ENCODE results near the gene FAM193A.
"Not testable (repeated sequence)": the region's sequence is repeated elsewhere in the genome, so short reads cannot be mapped to it uniquely, and the experiment has no call there.

FAM193A gene

DNA sequence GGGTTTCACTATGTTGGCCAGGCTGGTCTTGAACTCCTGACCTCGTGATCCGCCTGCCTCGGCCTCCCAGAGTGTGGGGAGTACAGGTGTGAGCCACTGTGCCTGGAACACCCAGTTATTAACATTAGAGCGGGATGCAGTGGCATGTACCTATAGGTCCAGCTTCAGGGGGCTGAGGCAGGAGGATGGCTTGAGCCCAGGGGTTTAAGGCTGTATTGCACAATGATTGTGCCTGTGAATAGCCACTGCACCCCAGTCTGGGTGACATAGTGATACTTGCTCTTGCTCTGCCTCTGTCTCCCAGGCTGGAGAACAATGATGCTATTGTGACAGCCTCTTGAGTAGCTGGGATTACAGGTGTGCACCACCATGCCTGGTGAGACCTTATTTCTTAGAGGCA, 39.8 kb downstream of the FAM193A start:
- no peak for DNase-seq

DNA sequence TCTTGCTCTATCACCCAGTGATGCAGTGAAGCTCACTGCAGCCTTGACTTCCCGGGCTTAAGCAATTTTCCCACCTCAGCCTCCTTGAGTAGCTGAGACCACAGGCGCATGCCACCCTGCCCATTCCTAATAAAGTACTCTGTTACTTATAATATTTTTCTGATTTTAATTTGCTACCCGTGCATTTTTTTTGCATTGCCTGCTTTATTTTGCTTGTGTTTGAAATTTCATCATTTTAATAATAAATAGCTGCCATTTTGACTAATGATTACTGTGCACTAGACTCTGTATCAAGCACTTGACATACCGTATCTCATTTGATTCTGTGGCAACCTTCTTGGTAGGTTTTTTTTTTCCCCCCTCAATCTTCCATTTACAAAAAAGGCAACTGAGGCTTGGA, 41.7 kb downstream of the FAM193A start:
- DNase-seq: no peak

DNA sequence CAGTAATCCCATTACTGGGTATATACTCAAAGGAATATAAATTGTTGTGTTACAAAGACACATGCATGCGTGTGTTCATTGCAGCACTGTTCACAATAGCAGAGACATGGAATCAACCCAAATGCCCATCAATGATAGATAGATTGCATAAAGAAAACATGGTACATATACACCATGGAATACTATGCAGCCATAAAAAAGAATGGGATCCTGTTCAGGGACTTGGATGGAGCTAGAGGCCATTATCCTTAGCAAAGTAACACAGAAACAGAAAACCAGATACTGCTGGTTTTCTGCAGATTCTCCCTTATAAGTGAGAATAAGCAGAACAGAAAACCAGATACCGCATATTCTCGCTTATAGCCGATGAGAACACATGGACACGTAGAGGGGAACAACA, 43.5 kb downstream of the FAM193A start:
- DNase-seq: no peak

DNA sequence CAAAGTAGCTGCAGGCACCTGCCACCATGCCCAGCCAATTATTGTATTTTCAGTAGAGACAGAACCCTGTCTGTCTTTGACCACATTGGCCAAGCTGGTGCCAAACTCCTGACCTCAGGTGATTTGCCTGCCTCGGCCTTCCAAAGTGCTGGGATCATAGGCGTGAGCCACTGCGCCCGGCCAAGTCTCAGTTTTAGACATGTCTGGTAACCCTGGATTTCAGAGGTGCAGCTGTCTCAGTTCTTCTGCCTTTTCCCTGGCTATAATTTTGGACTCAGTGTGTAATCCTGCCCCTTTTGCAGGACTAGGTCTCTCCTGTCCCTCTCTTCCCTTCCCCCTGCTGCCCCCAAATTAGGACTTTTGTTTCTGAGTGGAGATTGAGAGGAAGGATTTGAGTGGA, 46.6 kb downstream of the FAM193A start:
- DNase-seq: no peak

DNA sequence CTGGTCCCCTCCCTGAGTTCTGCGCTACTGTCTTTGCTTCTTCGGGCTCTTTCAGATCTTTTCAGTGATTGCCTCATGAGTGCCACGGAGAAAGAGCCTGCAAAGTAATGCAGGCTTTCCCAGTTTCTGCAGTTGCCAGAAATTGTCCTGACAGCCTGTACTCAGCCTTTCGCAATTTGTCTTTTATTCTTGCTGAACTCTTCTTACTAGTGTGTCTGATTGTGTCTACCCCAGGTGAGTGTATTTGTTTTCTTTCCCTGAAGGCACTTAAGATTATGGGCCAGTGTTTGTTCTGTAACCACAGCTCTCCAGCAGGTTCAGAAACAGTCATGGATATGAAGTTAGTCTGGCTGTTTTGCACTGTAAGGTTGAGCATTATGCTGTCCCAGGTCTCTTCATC, 47.1 kb downstream of the FAM193A start:
- no peak for DNase-seq

DNA sequence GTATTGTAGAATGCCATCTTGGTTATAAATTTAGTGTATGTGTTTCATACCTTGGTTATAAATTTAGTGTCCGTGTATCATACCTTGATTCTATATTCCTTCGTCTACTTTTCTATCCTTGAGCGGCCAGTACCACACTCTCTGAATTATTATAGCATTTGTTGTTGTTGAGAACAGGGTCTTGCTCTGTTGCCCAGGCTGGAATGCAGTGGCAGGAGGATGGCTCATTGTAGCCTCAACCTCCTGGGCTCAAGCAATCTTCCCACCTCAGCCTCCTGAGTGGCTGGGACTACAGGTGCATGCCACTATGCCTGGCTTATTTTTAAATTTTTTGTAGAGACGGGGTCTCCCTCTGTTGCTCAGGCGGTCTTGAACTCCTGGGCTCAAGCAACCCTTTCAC, 50.1 kb downstream of the FAM193A start:
- no peak for DNase-seq

DNA sequence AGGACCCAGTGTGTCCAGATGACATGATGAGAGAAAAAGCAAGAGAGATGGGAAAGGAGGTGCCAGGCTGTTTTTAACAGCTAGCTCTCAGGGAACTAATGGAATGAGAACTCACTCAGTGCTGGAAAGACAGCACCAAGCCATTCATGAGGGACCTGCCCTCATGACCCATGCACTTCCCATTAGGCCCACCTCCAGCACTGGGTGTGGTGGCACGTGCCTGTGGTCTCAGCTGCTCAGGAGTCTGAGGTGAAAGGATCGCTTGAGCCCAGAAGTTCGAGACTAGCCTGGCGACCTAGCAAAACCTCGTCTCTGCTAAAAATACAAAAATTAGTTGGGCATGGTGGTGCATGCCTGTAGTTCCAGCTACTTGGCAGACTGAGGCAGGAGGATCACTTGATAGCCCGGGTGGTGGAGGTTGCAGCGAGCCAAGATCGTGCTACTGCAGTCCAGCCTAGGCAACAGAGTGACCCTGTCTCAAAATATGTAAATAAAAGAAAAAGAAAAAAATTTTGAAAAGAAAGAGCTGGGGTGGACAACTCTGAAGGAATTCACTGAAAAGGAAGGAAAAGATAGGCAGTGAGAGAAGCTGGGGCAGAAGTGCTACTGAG, 50.9 kb downstream of the FAM193A start:
- DNase-seq: no peak

DNA sequence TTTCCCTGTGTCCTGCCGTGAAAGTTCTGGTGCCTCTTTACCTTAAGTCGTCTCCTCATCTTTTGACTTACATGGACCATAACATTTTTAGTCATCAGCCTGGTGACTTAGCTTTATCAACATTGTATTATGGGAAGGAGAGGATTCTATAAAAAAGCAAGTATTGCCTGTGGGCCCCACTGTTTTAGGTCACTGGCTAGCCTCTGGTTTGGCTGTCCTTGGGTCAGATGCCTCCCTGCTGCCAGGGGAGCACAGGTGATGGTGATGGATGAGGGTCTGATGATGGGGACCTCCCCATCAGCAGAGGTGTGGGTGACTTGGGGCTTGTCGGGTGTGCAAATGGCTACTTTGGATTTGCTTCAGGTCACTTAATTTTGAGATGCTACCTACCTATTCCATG, 51.8 kb downstream of the FAM193A start:
- DNase-seq: no peak

DNA sequence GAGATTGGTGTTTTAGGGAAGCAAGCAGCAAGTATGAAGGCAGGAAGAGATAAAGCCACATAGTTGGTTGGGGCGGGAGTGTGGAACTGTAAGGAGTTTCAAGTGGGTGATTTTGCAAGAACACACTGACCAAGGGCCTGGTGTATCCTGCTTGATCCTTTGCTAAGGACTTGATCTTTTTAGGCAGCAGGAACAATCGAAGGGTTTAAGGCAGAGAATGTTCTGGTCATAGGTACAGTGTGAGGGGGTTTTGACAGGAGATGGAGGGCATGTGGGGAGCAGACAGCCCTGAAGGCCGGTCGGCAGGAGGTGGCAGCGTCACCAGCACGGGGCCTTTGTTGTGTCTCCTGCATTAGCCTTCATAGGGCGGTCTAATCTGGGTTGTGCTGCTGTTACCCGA, 54.7 kb downstream of the FAM193A start:
- DNase-seq: peak; percentile 49

DNA sequence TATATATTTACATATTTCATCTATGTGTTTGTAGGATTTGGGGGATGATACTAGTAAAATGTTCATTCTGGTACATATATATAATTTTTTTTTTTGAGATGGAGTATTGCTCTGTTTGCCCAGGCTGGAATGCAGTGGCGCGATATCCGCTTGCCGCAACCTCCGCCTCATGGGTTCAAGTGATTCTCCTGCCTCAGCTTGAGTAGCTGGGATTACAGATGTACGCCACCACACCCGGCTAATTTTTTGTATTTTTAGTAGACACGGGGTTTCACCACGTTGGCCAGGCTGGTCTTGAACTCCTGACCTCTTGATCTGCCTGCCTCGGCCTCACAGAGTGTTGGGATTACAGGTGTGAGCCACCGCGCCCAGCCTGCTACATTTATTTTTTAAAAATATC, 55.6 kb downstream of the FAM193A start:
- not testable (repeated sequence) for DNase-seq

DNA sequence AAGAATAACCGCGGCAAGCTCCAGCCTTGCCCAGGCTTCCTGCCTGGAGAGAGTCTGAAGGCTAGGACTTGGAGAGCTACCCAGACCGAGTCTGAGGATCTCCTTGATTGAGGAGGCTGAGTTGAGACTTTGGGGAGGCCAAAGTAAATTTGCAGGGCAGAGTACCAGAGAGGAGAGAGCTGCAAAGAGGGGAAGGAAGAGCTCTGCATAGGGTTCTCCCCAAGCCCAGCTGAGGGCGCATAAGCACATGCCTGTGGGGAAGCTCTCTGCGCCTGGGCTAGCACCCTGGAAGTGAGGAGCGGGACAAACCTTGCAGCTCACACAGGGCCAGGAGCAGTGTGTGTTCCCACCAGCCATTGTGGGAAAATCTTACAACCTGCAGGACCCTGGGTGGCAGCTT, 56.1 kb downstream of the FAM193A start:
- DNase-seq: no peak

DNA sequence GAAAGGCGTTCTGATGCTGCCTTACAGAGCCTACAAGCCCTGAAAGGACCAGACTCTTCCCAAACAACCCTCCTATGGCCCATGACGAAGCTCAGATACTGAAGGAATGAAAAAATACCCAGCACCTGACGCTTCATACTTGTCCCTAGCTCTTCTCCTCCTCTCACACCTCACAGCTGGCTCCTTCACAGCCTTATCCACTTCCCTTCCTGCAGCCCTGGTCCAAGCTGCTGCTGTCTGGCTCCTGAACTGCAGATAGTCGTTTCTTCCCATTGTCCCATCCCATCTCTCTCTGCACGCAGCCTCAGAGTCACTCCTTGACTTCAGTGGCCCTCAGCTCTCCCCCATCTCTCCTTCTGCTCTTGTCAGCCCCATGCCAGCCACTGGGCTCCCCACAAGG, 56.6 kb downstream of the FAM193A start:
- no peak for DNase-seq

DNA sequence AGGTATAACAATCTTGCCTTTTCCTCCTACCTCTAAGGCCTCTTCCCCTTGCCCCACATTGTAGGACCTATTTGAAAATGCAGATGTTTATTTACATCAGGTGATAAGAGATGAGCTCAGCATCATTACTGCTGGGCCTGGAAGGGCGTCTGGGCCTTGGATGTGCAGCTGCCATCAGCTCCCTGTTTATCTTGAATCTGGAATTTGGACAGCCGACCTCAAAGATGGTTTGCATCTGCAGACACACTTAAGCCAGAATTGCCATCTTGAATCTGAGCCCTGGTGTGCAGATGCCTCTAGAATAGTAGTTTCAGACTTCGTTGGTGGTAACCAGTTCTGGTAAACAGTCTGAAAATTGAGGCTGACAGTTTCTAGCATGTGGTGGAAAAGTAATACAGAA, 59.0 kb downstream of the FAM193A start:
- no peak for DNase-seq

DNA sequence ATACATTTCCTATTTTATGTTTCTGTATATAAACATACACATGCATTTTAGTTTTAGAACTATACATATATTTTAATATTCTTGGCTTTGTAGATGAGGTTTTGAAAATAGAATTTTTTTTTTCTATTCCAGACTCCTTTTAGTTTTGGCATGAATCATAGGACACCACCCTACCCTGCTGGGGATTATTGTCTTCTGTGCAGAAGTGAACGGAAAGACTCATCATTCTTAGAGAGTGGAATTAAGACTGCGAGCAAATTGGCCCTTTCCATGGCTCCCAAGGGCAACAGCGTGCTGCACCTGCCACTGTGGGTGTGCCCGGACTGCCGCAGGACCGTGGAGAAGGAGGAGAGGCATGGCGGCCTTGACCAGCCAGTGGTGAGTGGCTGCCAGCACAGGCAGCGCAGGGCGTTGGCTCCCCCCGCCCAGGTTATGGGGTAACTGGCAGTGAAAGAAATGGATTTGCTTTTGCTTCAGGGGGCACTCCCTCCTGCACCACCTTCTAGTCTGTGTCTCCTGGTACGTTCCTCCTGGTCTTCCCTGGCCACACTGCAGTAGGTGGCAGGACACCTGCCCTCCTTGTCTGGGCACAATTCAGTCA, 59.6 kb downstream of the FAM193A start:
- no peak for DNase-seq

DNA sequence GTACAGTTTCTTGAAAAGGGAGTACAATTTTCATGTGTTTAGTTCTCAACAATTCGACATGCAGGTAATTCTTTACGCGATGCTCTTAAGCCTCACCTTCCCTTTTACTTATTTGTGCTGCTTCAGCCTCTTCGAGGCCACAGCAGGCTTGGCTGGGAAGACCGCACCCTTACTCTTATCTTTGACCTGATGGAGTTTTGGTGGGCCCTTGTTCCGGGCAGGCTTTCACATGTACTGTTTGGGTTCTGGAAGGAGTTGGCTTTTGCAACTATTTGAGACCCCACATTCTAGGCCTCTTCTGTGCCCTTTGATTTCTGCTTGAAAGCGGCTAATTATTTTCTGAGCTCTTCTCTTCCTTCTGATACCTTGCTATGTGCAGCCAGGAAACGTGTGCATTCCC, 60.2 kb downstream of the FAM193A start:
- DNase-seq: no peak

DNA sequence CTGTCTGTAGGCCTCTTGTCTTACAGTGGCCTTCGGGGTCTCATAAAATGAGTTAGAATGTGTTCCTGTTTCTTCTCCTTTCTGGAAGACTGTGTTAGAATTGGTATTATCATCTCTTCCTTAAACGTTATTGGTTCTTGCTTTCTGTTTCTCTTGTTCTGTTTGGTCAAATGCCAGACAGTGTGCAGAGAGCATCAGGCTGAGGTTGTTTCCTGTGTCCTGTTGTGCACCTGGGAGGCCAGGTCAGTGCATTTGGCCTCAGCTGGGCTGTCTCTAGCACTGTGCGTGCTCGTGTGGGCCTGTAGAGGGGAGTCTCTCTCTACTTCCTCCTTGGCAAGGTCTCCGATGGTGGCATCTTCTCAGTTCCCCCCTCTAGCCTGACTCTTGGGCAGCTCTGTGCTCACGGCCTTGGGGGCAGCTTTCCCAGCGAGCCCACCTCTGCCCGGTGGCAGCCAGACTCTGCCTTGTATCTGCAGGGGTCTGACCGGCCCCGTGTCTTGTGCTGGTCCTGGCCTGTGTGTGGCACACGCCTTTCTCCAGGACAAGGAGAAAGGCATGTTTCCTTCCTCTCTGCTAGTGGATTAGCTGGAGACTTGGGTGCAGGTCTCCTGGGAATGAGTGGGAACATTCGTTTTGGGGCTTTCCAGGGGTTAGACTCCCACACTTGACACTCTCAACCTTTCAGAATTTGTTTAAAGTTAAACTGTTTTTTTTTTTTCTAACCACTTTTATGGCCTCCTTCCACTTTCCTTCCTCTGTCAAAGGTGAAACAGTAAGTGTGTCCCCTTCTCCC, 62.3 kb downstream of the FAM193A start:
- no peak for DNase-seq

DNA sequence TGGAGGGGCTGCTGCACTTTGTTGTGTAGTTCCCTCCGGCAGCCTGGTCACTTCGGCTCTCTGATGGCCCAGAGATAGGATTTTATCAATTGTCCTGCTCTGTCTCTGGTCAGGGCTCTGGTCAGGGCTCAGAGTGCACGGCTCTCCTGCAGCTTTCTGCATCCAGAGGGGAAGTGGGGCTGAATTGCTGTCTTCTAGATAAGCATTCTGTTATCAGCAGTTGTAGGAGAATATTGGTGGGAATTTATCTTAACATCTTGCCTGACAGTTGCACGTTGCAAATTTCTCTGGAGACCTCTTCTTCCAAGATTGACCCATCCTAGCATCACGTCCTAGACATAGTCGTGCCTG, 62.8 kb downstream of the FAM193A start:
- no peak for DNase-seq

DNA sequence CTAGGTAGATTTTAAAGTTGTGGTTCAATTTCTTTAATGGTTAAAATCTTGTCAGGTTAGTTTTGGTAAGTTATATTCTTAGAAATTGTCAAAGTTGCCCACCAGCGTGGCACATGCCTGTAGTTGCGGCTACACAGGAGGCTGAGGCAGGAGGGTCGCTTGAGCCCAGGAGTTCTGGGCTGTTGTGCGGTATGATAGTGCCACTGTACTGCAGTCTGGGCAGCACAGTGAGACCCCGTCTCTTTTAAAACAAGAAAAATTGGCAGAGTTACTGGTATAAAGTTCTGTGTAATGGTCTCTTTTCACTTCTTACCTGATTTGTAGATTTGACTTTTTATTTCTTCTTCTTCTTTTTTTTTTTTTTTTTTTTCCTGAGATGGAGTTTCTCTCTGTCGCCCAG, 64.4 kb downstream of the FAM193A start:
- DNase-seq: no peak

DNA sequence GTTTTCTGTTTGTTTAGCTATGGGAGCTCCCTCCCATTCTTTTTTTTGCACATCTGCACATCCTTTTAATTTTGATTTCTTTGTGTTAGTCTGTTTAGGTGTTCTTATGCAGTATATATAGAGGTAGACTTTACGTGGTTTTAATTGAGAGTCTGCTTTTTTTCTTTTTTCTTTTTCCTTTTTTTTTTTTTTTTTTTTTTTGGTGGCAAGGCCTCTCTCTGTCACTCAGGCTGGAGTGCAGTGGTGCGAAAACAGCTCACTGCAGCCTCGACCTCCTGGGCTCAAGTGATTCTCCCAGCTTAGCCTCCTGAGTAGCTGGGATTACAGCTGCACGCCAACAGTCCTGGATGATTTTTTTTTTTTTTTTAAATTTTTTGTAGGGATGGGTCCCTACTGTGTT, 68.2 kb downstream of the FAM193A start:
- no peak for DNase-seq

DNA sequence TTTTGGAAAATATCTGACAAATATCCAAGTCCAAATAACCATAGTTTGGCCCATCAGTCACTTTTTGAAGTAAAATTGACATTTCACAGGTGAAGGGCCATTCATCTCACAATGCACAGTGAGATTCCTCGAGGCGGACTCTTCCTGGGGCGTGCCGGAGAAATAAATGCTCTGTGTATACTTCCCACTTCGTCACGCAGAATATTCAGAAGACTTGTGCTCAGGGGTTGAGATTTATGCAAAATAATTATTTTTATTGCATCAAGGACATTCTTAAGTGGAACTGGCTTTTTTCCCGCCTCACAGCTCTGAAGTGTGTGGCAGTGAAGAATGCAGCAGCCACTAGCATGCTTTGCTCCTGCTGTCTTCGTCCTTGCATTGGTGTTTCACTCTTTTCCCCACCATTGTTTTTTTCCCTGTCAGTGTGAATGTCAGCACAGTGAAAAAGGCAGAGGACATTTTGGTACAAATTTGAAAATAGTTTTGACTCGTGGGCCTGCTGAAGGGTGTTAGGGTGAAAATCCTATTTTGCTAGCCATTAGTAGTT, 70.6 kb downstream of the FAM193A start:
- DNase-seq: no peak

DNA sequence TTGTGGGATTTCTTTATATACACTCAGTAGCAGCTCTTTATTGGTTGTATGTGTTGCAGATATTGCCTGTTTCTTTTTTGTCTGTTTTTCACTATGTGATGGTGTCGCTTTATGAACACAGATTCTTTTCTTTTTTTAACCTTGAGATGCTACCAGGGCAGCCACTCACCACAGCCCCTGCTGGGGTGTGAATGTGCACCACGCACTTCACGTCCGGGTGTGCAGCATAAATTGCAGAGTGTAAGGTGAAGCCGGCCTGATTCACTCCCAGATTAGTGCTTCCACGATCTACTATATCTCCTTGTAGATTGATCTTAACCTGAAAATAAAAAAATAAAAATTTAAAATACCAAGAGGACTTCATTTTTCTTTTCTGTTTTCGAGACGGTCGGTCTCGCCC, 71.4 kb downstream of the FAM193A start:
- DNase-seq: no peak

DNA sequence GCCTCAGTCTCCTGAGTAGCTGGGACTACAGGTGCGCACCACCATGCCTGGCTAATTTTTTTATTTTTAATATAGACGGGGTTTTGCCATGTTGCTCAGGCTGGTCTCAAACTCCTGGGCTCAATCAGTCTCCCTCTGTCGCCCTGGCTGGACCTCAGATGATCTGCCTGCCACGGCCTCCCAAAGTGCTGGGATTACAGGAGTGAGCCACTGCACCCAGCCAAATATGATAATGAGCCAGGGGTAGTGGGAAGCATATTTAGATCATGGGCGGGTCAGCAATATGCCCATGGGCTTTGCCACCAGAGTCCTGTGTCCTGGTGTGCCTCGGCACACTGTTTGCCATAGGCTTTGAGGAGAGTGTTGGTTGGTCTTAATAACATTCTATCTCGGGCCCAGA, 71.8 kb downstream of the FAM193A start:
- DNase-seq: no peak

DNA sequence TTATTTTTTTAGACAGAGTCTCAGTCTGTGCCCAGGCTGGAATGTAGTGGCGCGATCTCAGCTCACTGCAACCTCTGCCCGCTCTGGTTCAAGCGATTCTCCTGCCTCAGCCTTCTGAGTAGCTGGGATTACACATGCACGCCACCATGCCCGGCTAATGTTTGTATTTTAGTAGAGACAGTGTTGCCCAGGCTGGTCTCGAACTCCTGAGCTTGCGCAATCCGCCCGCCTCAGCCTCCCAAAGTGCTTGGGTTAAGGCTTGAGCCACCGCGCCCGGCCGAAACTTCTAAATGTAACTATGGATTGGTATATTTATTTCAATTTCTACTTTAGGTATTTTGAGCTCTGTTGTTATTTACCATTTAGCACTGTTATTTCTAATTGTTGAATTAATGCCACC, 79.4 kb downstream of the FAM193A start:
- no peak for DNase-seq

DNA sequence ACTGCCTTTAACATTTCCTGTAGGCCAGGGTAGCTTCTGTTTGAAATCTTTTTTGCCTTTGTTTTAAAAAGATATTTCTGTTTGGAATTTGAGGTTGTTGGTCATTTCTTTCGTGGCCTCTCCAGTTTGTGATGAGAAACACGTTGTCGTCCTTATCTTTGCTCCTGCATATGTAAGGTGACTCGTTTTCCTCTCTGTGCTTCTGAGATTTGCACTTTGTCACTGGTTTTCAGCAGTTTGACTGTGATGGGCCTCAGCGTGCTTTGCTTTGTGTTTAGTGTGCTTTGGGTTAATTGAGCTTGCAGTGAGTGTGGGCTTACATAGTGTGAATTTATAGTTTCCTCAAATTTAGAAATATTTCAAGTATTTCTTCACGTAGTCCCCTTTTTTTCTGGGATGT, 81.5 kb downstream of the FAM193A start:
- no peak for DNase-seq
